HG02884 (cell line): ENCODE data around the gene MT1E.
"Not testable (repeated sequence)": the region's sequence is repeated elsewhere in the genome, so short reads cannot be mapped to it uniquely, and the experiment has no call there.

ENCODE experiments used
- ATAC-seq: cut with Tn5 transposase; IDR thresholded peaks from one replicate; pipeline ENCODE4 v1.9.1; 2021; ENCODE audit warnings: mild to moderate bottlenecking, moderate library complexity; ENCODE audit not compliant: unreplicated experiment

Gene MT1E

GRCh38 chr16:56669005-56669839, 43.6 kb downstream of the MT1E start, which contains the start of gene MT1H:
Gene MT1H, plus strand, starts transcription at chr16:56669814. Its CDS starts 71 bp downstream, at chr16:56669885.
- no peak for ATAC-seq

- no peak for ATAC-seq
Measured at GRCh38 chr16:56669840-56670619, 44.4 kb downstream of the MT1E start.

GRCh38 chr16:56670620-56670934, 45.0 kb downstream of the MT1E start:
- no peak for ATAC-seq

- ATAC-seq, result not testable (repeated sequence)
Measured at GRCh38 chr16:56671691-56672090, 46.1 kb downstream of the MT1E start.

GRCh38 chr16:56672171-56672570, 46.6 kb downstream of the MT1E start:
- not testable (repeated sequence) for ATAC-seq

- ATAC-seq, result no peak
Measured at GRCh38 chr16:56672761-56673536, 47.4 kb downstream of the MT1E start.

- ATAC-seq, result no peak
Measured at GRCh38 chr16:56673921-56674320, 48.3 kb downstream of the MT1E start.

- not testable (repeated sequence) for ATAC-seq
Measured at GRCh38 chr16:56674570-56674969, 49.0 kb downstream of the MT1E start.

- no peak for ATAC-seq
Measured at GRCh38 chr16:56675685-56676210, 50.2 kb downstream of the MT1E start.
